GM23338 (cell line): Measurements from ENCODE around the gene DFFA.

Experiments
- CREB1 ChIP-seq: fragments of 250-450 bp; sonication (Bioruptor Pico); IDR thresholded peaks from 2 replicates; pipeline ENCODE4 v1.5.0; 2020; ENCODE audit warnings: low read depth, mild to moderate bottlenecking, moderate library complexity
- CTCF ChIP-seq, 2 experiments: fragments of 200-600 bp in 1 of 2; sonication (generic) in 1 of 2; conservative IDR thresholded peaks; 2 replicates each; pipeline versions ENCODE4 v1.5.1 to v1.6.1; 2016 to 2017; ENCODE audit warnings: antibody characterized with exemption in 2 of 2, low read depth in 2 of 2, mild to moderate bottlenecking in 2 of 2, moderate library complexity in 1 of 2
- EZH2 ChIP-seq: fragments of 200-600 bp; sonication (generic); IDR thresholded peaks from one replicate; pipeline ENCODE4 v1.8.0; 2017; ENCODE audit warnings: antibody characterized with exemption, mild to moderate bottlenecking, low read depth; ENCODE audit not compliant: unreplicated experiment
- TF ChIP-seq, protein P1 (sequence below): IDR thresholded peaks from 2 replicates; pipeline ENCODE4 v1.6.1; 2016; ENCODE audit warnings: antibody characterized with exemption

DNA sequence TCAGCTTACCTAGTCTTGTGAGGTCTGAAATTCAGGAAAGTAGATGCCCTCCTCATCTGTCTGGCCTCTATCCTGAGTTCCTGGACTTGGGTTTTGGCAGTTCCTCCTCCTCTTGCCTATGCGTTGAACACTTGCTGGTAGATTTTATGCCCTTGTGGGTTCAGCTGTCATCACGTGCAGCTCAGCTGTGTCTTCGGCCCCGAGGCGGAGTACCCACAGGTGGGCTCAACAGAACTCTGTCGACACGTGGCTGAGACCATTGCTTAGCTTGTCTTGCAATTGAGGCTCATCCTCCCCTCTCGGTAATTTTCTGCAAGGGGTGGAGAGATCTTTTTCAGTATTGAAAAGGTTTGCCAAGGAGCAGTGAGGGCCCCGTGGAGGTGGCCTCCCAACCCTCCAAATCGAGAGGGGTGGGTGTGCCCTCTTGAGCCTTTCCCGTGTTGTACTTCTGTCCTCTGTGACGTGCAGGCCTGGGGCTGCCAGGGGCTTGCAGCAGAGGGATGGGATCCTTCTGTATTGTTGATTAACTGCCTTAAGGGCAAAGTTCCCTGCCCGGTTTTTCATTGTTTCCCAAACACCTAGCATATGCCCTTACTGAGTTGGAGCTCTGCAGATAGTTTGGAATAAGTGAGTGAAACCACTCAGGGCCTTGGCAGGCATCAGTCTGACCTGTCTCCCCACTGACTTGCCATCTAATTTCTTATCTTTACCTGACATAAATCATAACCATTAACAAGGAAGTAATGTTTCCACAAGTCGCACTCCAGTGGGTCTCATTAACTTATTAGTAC, 39.2 kb downstream of the DFFA start:
- TF ChIP-seq CTCF (conservative IDR thresholded peaks at IDR 0.05; ENCODE audit: low read depth in 2 of 2) (no peak), EZH2 (no peak), CREB1 (CRISPR knock-in tag) (no peak)
- TF ChIP-seq, protein P1, sequence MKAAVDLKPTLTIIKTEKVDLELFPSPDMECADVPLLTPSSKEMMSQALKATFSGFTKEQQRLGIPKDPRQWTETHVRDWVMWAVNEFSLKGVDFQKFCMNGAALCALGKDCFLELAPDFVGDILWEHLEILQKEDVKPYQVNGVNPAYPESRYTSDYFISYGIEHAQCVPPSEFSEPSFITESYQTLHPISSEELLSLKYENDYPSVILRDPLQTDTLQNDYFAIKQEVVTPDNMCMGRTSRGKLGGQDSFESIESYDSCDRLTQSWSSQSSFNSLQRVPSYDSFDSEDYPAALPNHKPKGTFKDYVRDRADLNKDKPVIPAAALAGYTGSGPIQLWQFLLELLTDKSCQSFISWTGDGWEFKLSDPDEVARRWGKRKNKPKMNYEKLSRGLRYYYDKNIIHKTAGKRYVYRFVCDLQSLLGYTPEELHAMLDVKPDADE: no peak
